ENCODE measurements around the gene SERINC4. TPM values are rescaled to one million over a fixed set of nuclear protein-coding genes. Genes with fewer than 3 reads are reported as not detected.

Gene SERINC4
- total and polyA plus RNA-seq, 12 donors, result 0.09 to 0.72 (median 0.38) TPM; not detected in 1

DNA sequence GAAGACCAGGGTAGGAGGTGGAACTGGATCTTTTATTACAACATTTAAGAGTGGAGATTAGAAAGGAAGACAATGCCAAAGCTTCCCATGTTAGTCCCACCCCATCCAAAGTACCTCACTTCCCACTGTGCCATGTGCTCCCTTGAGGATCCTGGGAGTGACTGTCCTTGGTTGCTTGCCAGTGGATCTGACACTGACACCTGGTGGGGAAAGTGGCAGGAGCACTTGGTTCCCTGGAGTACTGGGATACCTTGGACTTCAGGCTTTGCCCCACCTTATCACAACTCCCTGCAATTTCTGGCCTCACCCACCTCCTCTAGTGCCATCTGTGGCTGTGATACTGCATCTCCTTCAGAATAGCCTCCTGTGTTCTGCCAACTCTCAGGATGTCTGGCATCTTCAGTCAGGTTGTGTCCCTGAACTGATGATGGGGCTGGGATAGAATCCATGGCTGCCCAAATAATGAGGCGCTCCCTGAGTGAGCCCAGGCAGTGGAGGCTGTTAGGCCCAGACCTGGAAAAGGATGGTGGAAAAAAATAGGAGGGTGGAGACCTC lies 24.5 kb downstream of the SERINC4 start:
- H3K36me3 ChIP-seq, result peaks cover 0 to 40% (median 32%) of the 10 kb centered on the region in 9 donors
- intact Hi-C loops (cut with DNase I), result no loop called here
- peaks cover 4 to 29% (median 17%) of the 10 kb centered on the region in 9 donors for H3K4me1 ChIP-seq
- ATAC-seq, result peak in 6 of 8 donors; percentile 5 to 38 (median 18)
- no peaks in the 10 kb centered on the region for H3K27me3 ChIP-seq
- no peak overlapping the region for H3K4me3 ChIP-seq
- no peak for DNase-seq
- H3K9me3 ChIP-seq, result no peaks in the 10 kb centered on the region
- 100% methylated on average over 1 of the region's 1 CpG for WGBS, 2 donors
- TF ChIP-seq, protein P1, sequence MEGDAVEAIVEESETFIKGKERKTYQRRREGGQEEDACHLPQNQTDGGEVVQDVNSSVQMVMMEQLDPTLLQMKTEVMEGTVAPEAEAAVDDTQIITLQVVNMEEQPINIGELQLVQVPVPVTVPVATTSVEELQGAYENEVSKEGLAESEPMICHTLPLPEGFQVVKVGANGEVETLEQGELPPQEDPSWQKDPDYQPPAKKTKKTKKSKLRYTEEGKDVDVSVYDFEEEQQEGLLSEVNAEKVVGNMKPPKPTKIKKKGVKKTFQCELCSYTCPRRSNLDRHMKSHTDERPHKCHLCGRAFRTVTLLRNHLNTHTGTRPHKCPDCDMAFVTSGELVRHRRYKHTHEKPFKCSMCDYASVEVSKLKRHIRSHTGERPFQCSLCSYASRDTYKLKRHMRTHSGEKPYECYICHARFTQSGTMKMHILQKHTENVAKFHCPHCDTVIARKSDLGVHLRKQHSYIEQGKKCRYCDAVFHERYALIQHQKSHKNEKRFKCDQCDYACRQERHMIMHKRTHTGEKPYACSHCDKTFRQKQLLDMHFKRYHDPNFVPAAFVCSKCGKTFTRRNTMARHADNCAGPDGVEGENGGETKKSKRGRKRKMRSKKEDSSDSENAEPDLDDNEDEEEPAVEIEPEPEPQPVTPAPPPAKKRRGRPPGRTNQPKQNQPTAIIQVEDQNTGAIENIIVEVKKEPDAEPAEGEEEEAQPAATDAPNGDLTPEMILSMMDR (IDR thresholded peaks at IDR 0.05), result peak in 6 of 9 donors; percentile 21 to 41 (median 34)
- peak overlapping the region in 3 of 10 donors; percentile 34 to 86 (median 34) for H3K27ac ChIP-seq

DNA sequence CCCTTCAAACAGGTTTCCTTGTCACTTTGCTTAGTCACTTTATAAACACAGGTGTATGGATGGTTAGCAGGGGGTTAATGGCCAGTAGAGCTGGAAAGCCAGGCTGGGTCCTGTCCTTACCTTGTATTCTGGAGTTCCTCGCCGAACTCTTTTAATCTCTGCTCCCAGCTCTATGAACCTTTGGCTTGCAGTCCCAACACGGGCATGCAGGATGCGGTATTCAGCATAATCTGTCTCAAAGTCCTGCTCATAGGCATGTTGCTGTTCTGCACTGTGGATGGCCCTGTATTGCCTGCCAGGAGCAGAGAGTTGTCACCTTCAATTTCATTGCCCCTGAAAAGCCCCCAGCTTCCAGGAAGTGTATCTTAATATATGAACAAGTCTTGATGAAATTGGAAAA lies 26.0 kb downstream of the SERINC4 start:
- no peak overlapping the region for H3K4me3 ChIP-seq
- DNase-seq (no peak), ATAC-seq (no peak)
- H3K9me3 ChIP-seq, result no peaks in the 10 kb centered on the region
- whole genome bisulfite sequencing, 2 donors, result 58 to 70% methylated on average over 4 of the region's 4 CpGs
- TF ChIP-seq, protein P1 (IDR thresholded peaks at IDR 0.05), result no peak
- H3K36me3 ChIP-seq, result peaks cover 0 to 54% (median 44%) of the 10 kb centered on the region in 9 donors
- H3K4me1 ChIP-seq, result peaks cover 4 to 39% (median 17%) of the 10 kb centered on the region in 9 donors
- no peaks in the 10 kb centered on the region for H3K27me3 ChIP-seq
- H3K27ac ChIP-seq, result no peak overlapping the region
- intact Hi-C loops (cut with DNase I), result no loop called here

DNA sequence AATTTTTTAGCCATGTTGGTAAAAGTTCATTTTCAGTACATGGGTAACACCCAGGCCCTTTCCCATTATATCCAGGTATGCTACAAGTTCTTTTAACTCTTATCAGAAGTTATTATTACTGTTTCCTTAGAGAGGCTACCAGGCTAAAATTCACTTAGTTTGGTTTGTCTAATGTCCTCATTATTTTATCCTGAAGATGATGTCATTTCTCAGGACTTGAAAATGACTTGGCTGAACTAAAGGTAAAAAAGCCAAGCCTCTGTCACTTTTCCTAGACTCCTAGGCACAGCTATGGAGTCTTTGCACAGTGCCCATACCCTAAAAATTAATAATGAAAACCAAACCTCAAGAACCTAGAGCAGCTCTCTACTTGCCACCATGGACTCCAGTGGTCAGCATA lies 27.4 kb downstream of the SERINC4 start:
- no peak overlapping the region for H3K4me3 ChIP-seq
- no peaks in the 10 kb centered on the region for H3K9me3 ChIP-seq
- peaks cover 0 to 68% (median 56%) of the 10 kb centered on the region in 9 donors for H3K36me3 ChIP-seq

DNA sequence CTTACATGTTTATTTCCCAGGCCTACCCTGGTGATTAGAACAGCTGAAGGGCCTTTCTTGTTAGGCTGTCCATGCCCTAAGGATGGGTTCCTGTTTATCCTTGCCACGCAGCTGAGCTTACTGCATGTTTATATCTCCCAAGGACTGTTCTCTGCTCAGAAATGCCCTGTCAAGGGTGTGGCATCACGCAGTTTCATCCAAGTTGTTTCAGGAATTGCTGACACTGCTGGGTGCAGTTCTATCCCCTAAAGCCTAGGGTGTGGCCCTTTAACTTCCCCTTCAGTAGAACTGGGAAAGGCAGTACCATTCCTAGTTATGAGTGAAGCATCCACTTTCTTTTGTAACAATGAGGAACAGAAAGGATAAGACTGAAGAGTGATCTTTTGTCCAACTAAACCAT lies 28.2 kb downstream of the SERINC4 start:
- peaks cover 0 to 30% (median 7%) of the 10 kb centered on the region in 9 donors for H3K4me1 ChIP-seq
- TF ChIP-seq, protein P1 (IDR thresholded peaks at IDR 0.05), result no peak
- DNase-seq (no peak), ATAC-seq (peak in 1 of 8 donors; percentile 38)
- WGBS, 2 donors, result 80 to 82% methylated on average over 2 of the region's 2 CpGs
- H3K9me3 ChIP-seq, result no peaks in the 10 kb centered on the region
- intact Hi-C loops (cut with DNase I), result no loop called here
- no peak overlapping the region for H3K4me3 ChIP-seq
- peaks cover 0 to 76% (median 65%) of the 10 kb centered on the region in 9 donors for H3K36me3 ChIP-seq
- H3K27ac ChIP-seq, result peak overlapping the region in 1 of 10 donors; percentile 41
- no peaks in the 10 kb centered on the region for H3K27me3 ChIP-seq

More for the DNA sequence above, 27.4 kb downstream of the SERINC4 start:
- Histone ChIP-seq H3K4me1 (peaks cover 1 to 33% (median 10%) of the 10 kb centered on the region in 9 donors), H3K27me3 (no peaks in the 10 kb centered on the region), H3K27ac (no peak overlapping the region)
- TF ChIP-seq, protein P1 (IDR thresholded peaks at IDR 0.05), result no peak
- intact Hi-C loops (cut with DNase I), result no loop called here
- ATAC-seq (no peak), DNase-seq (no peak)
